Limb (tissue), 2 donors: ENCODE data around the gene ABRACL.

Experiments
- DNase-seq, 2 donors: peaks; one replicate each; pipeline ENCODE4 v3.0.0-alpha.2; 2016; ENCODE audit errors: extremely low spot score in 2 of 2

Gene ABRACL

GRCh38 chr6:139053382-139053781 is 24.8 kb downstream of the ABRACL start:
- no peak for DNase-seq

GRCh38 chr6:139054001-139054400 is 25.5 kb downstream of the ABRACL start:
- no peak for DNase-seq

DNA sequence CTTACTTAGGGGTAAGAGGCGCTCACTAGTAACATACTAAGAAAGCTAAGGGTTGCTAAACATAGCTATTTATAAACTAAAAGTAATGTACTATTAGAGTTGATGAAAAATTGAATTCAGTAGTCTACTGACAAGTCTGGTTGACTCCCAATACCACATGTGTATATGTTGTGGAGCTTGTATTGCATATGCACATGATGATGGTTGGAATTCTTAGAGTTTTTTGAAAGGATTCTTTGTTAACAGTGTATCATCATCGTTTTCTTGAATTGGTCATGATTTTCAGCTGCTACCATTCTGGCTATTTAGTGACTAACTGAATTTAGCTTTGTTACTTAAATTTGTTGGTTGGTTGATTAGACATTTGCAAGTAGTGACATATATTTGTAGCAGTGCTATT is 27.2 kb downstream of the ABRACL start:
- DNase-seq = no peak

DNA sequence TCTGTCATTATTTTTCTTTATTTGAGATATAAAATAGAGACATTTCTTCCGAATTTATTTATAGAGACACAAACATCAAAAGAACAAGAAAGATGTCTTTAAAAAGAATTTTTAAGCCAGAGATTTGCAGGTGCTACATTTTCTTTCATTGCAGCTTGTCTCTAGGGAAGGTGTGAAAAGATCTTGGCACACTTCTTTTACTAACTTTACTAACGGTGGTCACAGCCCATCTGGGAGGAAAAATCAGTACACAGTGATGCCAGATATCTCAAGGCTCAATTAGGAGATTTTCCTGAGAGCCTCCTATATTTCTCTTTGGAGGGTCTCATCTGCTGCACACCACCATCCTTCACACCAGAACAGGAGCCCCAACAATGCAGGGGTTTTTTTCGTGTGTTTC is 29.5 kb downstream of the ABRACL start:
- no peak for DNase-seq

- DNase-seq = no peak
These were observed 31.8 kb downstream of the ABRACL start for GRCh38 chr6:139060332-139060731.

- DNase-seq = no peak
These were observed 34.5 kb downstream of the ABRACL start for GRCh38 chr6:139062932-139063646.

- no peak for DNase-seq
These were observed 36.6 kb downstream of the ABRACL start for GRCh38 chr6:139064981-139065665.

DNA sequence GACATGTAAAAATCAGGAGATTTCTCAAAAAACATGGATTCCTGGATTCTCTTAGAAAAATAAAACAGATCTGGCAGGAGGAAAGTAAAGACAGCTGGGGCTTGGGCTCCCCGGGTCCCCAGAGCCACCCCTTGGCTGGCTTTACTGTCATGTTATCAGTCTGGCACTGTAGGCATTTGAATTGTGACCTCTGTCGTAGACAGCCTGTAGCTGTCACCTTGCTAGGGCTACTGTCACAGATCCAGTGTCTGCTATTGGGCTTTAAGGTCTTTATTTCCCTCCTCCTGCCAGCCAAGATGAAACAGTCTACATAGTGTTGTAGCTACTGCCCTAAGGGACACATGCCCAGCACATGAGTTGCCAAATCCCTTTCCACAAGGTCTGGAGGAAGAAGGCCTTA is 37.5 kb downstream of the ABRACL start:
- DNase-seq = no peak

- no peak for DNase-seq
These were observed 40.3 kb downstream of the ABRACL start for GRCh38 chr6:139068846-139069245.

DNA sequence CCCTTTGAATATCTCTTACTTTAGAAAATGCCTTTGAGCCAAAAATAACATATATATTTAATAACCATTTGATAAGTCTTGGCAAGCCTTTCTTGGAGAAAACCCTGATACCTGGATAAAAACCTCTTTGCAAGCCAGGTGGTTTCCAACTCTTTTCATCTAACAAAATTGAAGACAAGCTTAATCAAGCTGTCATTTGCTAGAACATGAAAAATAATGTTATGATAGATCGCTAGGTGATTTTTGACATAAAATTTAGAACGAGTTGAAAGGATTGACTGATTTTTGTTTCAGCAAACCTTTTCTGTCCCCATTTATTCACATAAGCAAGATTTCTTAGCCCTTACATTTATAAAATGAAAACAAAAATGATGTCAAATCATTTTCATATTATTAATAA is 44.6 kb downstream of the ABRACL start:
- no peak for DNase-seq

DNA sequence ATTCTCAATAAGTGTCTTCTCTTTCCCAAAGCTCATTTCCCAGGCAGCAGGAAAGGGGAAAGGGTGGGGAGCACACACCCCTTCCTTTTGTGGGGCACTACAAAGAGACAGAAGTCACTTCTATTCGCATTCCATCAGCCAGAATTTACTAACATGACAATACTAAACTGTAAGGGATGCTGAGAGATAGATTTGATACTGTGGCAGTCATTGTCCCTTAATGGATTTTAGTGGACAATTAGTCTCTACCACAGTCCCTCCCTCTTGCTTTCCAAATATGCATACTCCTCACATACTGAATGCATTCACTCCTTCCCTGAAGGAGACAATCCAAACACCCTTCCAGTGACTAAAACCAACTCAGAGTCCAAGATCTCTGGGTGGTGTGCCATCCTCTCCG is 50.5 kb downstream of the ABRACL start:
- no peak for DNase-seq

- DNase-seq = no peak
These were observed 51.8 kb downstream of the ABRACL start for GRCh38 chr6:139080255-139080920.

DNA sequence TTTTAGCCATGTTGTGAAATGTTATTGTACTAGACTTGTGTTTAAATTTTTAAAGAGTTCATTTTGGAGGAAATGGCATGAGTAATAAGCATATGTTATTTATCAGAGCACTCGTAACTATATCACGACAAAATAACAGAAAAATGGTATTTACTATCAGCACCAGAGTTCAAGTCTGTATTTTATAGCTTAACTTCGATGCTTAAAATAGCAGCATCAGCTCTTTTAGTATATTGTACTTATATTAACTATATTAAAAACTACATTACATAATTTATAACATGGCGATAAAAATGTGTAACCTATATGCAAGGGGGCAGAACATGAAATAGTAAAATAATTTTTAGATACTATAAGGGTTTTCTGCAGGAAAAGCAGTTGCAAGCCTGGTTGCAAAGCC is 52.9 kb downstream of the ABRACL start:
- no peak for DNase-seq

GRCh38 chr6:139082370-139082769 is 53.8 kb downstream of the ABRACL start:
- no peak for DNase-seq

- DNase-seq = no peak
These were observed 63.3 kb downstream of the ABRACL start for GRCh38 chr6:139091826-139092225.
